GM18507 (cell line): ENCODE measurements around the gene TMF1.

ENCODE experiments used
- DNase-seq: peaks from one replicate; pipeline ENCODE4 v3.0.0; 2011; ENCODE audit warnings: low read depth; ENCODE audit not compliant: insufficient read length; ENCODE audit errors: extremely low spot score
- FAIRE-seq: peaks from 2 replicates; lab custom pipeline; 2011; peaks lifted over from hg19 to GRCh38; lab: Jason Lieb, UNC

TMF1 gene

DNA sequence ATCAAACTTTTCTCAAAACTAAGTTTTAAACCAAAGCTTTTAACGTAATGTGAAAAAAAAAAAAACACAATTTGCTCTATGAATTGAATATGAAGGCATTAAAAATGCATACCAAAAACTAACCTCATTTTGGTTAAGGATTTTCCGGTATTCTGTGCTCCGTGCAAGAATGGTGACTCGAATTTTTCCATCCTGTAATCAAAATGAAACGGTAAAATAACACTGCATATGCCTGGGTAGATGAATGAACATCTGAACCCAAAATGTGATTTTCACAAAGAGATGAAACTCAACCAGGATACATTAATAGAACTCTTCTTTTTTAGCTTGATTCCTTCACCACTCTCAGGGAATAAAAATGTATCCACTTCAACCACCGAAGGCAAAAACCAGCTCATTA is 64.8 kb downstream of the TMF1 start:
- DNase-seq: no peak
- no peak for FAIRE-seq

DNA sequence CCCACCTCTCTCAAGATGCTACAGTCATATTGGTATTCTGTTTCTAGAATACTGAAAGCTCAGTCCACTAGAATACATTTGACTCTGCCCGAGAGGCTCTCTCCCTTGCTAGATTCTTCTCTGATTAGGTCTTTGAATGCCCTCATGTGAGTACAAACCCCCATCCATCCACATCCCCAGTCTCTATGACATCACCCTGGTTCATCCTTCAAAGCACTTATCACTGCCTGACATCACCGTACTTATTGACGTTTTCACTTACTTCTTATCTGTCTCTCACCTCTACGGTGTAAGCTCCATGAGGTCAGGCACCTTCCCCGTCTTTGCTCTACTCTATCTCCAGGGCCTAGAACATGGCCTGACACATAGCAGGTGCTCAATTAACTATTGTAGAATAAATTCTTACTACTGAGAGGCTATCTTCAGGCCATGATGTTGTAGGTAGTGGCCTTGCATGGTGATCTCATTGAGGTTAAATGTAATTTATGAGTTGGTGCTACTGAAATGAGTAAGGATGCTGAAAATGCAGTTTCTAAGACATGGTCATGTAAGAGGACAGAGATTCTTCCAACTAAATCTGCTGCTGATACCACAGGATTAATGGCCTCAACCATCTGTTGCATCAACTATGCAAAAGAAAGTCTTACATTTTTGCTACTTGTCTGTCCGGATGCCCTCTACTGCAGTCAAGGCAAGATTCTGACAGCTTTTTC is 65.5 kb downstream of the TMF1 start:
- FAIRE-seq (no peak), DNase-seq (no peak)

DNA sequence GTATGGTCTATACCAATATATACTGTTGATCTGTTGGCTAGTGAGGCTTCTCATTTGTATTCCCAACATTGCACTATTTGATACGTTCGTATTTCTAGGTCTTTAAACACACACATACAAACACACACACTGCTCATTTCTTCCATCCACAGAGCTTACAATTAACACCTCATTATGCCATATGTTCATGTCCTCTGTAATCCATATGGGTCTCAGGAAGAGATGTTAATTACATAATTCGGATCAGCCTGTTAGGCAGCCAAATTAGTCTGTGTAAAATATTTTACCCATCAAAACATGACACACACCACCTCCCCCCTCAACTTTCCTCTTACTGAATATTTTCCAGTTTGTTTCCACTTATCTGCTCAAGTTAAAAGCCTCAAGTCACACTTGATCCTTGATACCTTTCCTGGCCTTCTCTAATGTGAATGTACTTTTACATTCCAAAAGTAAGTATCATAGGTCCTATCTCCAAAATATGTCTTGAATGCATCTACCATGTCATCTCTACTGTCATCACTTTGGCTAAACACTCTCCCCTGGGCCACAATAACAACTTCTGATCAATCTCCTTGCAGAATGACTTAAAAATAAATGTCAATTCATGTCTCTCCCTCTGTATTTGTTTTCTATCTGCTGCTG is 66.9 kb downstream of the TMF1 start:
- FAIRE-seq (no peak), DNase-seq (no peak)

DNA sequence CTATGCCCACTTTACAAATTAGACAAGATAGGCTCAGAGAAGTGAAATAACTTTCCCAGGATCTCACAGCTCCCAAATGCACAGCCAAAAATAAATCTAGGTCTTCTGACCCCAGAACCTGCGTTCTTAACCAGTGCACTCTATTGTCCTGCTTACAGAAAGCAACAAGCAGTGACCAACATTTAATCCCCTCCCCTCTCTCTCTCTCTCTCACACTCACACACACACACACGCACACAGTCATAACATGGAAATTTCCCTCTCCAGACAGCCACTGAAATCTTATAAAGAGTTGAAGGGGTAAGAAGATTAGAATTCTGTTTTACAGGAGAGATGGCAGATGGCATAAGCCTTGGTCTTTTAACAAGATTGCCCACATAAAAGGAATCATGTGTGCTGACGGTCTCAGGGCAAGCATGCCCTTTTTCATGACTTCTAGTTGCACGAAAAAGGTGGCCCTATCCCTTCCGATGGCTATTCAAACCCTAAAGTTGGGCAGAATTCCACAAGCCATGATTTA is 68.1 kb downstream of the TMF1 start:
- FAIRE-seq: no peak

DNA sequence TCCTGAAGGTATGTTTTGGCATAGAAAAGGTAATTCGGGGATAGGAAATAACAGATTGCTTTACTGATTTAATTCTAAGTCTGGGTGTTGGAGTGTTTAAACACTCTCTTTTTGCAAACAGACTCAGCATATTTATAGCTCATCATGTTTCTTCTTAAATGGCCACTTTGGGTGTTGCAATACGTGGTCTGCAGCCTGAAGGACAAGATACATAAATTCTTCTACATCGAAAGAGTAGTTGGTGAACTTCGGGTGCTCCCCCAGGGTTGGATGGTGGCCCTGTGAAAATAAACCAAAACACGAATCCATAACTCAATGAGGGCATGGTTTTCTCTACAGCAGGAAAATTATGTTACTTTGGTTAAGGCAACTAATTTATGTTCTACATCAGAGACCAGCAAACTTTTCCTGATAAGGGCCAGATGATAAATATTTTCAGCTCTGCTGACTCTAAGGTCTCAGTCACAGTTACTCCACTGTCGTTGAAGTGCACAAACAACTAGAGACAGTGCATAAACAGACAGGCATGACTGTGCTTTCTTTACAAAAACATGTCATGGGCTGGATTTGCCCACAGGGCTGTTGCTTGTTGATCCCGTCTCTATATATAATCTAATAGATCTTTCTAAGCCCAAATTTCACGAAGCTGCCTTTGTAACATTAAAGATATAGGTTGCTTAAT is 74.5 kb downstream of the TMF1 start:
- FAIRE-seq: no peak
- DNase-seq: no peak

More for the DNA sequence above, 68.1 kb downstream of the TMF1 start:
- no peak for DNase-seq

DNA sequence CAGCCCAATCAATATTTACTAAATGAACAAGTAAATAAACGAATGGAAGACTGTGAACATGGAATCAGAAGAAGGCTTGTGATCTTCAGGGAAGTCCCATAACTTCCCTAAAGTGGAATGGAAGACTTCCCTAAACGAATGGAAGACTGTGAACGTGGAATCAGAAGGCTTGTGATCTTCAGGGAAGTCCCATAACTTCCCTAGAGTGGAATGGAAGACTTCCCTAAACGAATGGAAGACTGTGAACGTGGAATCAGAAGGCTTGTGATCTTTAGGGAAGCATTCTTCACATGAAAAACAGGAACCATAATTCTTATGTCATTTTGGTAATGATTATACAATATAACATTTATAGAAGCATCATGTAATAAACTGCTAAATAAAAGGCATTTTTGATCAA is 77.4 kb downstream of the TMF1 start:
- no peak for DNase-seq
- no peak for FAIRE-seq

DNA sequence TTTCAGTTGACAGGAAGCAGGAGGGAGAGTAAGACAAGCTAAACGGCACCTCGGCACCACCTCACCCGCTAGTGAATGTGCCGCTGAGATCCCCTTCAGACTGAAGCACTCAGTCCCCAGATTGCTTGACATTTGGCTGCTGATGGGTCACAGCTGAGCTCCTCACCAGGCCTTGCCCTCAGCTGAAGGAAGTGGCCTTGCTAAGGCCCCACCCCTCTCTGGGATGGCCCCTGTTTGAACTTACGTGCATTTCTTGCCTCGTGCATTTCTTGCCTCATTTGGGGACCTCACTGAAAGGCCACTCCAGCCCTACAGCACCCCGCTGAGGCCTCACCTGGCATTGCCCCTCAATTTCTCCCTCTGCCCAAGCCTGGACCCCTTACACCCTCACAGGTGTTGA is 78.5 kb downstream of the TMF1 start:
- FAIRE-seq (no peak), DNase-seq (no peak)

DNA sequence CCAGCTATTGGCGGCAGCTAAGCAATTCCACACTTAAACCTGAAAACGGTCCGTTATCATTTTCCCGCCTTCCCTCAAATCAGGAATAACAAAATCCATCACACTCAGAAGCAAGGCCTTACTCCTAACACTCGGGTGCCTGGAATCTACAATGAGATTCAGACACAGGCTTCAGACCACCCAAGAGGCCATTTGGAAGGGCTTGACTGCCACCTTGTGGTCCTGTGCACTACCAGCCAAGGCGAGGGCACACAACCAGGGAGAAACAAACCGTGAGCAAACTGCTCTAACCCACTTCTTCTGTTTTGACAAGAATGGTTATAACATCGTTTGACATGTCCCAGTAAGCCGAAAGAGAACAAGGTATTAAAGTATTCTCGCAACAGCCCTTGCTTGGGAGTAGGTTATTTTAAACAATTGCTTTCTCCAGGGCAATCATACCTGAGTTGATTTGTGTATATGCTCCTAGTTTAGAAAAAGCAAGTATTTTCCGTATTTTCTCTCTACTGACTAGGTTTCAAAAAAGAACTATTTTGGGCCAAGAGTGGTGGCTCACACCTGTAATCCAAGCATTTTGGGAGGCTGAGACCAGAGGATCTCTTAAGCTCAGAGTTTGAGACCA is 79.7 kb downstream of the TMF1 start:
- peak; percentile 73 for FAIRE-seq
- DNase-seq: no peak
